NCI-H1092 (cell line): Measurements from ENCODE around the gene EGLN3.
"Not testable (repeated sequence)": the region's sequence is repeated elsewhere in the genome, so short reads cannot be mapped to it uniquely, and the experiment has no call there.

ENCODE experiments used
- DNase-seq: peaks from one replicate; lab custom pipeline; 2025; lab: John Stamatoyannopoulos, UW

The EGLN3 gene

GRCh38 chr14:33934938-33935337, 15.9 kb downstream of the EGLN3 start:
- no peak for DNase-seq

- DNase-seq, result no peak
Observed at GRCh38 chr14:33934043-33934750, 16.7 kb downstream of the EGLN3 start.

- no peak for DNase-seq
Observed at GRCh38 chr14:33933386-33933933, 17.4 kb downstream of the EGLN3 start.

GRCh38 chr14:33932576-33933345, 18.1 kb downstream of the EGLN3 start:
- DNase-seq, result no peak

- no peak for DNase-seq
Observed at GRCh38 chr14:33932033-33932432, 18.8 kb downstream of the EGLN3 start.

GRCh38 chr14:33931461-33931860, 19.4 kb downstream of the EGLN3 start:
- no peak for DNase-seq

- no peak for DNase-seq
Observed at GRCh38 chr14:33930439-33930838, 20.4 kb downstream of the EGLN3 start.

- no peak for DNase-seq
Observed at GRCh38 chr14:33929799-33930408, 21.0 kb downstream of the EGLN3 start.

GRCh38 chr14:33928895-33929294, 22.0 kb downstream of the EGLN3 start:
- DNase-seq, result no peak

- DNase-seq, result no peak
Observed at GRCh38 chr14:33927944-33928343, 22.9 kb downstream of the EGLN3 start.

GRCh38 chr14:33926967-33927366, 23.9 kb downstream of the EGLN3 start:
- not testable (repeated sequence) for DNase-seq

GRCh38 chr14:33925946-33926345, 24.9 kb downstream of the EGLN3 start:
- no peak for DNase-seq

GRCh38 chr14:33925235-33925634, 25.6 kb downstream of the EGLN3 start:
- DNase-seq, result no peak

GRCh38 chr14:33924566-33925100, 26.2 kb downstream of the EGLN3 start:
- no peak for DNase-seq

GRCh38 chr14:33922125-33922524, 28.7 kb downstream of the EGLN3 start:
- DNase-seq, result no peak

- DNase-seq, result no peak
Observed at GRCh38 chr14:33918256-33918655, 32.6 kb downstream of the EGLN3 start.

GRCh38 chr14:33917661-33918060, 33.2 kb downstream of the EGLN3 start:
- no peak for DNase-seq

GRCh38 chr14:33916663-33917565, 34.0 kb downstream of the EGLN3 start:
- DNase-seq, result no peak

- no peak for DNase-seq
Observed at GRCh38 chr14:33915682-33916081, 35.2 kb downstream of the EGLN3 start.

GRCh38 chr14:33914676-33915516, 36.0 kb downstream of the EGLN3 start:
- DNase-seq, result no peak

- no peak for DNase-seq
Observed at GRCh38 chr14:33911046-33911445, 39.8 kb downstream of the EGLN3 start.
